HepG2 (cell line): ENCODE results near the gene COL8A1. TPM values are rescaled to one million over a fixed set of nuclear protein-coding genes. Genes with fewer than 3 reads are reported as not detected.

Experiments used
- ATAC-seq: fragments of 200-7000 bp; cut with Tn5 transposase; 3 replicates; pipeline ENCODE4 v1.9.1; 2020; ENCODE audit warnings: mild to moderate bottlenecking, moderate library complexity
- BruUV-seq: library from RNA; stranded (reverse); fragments of 400-500 nt; replicated peaks from 2 replicates; lab custom pipeline; 2021; lab: Mats Ljungman, UMichigan
- CTCF ChIA-PET: fragments of 300-600 bp; formaldehyde crosslinking; extraction: SDS; loops from one replicate; lab custom pipeline; 2021; ENCODE audit warnings: low total read pairs, inconsistent platforms, low intra/inter-chr PET ratio; lab: Yijun Ruan, JAX
- POLR2A ChIA-PET: fragments of 350-600 bp; sonication (Branson Sonifier 250); formaldehyde crosslinking; loops from one replicate; lab custom pipeline; 2020; ENCODE audit warnings: antibody characterized with exemption, inconsistent platforms; lab: Yijun Ruan, JAX
- DNase-seq: peaks from one replicate; pipeline ENCODE4 v3.0.0-alpha.2; 2015; ENCODE audit warnings: low spot score
- FAIRE-seq: peaks from 3 replicates; lab custom pipeline; 2011; peaks lifted over from hg19 to GRCh38; lab: Jason Lieb, UNC
- H2AFZ ChIP-seq: one replicate; pipeline ENCODE4 v1.6.1; 2011; ENCODE audit warnings: low read length, inconsistent platforms
- H3K27ac ChIP-seq: fragments of 300-600 bp; 3 replicates; pipeline ENCODE4 v1.8.0; 2011; ENCODE audit warnings: mixed run types, mild to moderate bottlenecking, mixed read lengths, low read length, inconsistent platforms; ENCODE audit not compliant: insufficient read depth; ENCODE audit errors: extremely low read length
- H3K27me3 ChIP-seq, 2 experiments: fragments of 200-600 bp in 1 of 2; 2 replicates in 1 of 2; 3 replicates in 1 of 2; pipeline versions ENCODE4 v1.6.0 to v1.8.0; 2011; ENCODE audit warnings: low read length in 2 of 2, mild to moderate bottlenecking in 2 of 2, moderate library complexity in 2 of 2, inconsistent platforms in 1 of 2; ENCODE audit not compliant: insufficient read depth in 2 of 2, control insufficient read depth in 1 of 2
- H3K36me3 ChIP-seq, 2 experiments: fragments of 200-600 bp in 1 of 2; replicated peaks in 1 of 2; 2 replicates in 1 of 2; 3 replicates in 1 of 2; pipeline versions ENCODE4 v1.5.1 to v1.8.0; 2011; ENCODE audit warnings: low read length in 2 of 2, inconsistent platforms in 1 of 2; ENCODE audit not compliant: insufficient read depth in 2 of 2, control insufficient read depth in 1 of 2
- H3K4me1 ChIP-seq: 2 replicates; pipeline ENCODE4 v1.5.1; 2012; ENCODE audit warnings: low read length, inconsistent platforms; ENCODE audit not compliant: insufficient read depth
- H3K4me2 ChIP-seq: 2 replicates; pipeline ENCODE4 v1.6.0; 2011; ENCODE audit warnings: low read depth, low read length, inconsistent platforms
- H3K4me3 ChIP-seq, 3 experiments: fragments of 200-600 bp in 1 of 3; sonication (generic), shearing (Covaris generic) in 1 of 3; replicated peaks in 1 of 3; 2 replicates each; pipeline ENCODE4 v1.5.1; 2011 to 2016; ENCODE audit warnings: low read length in 3 of 3, inconsistent platforms in 2 of 3, low read depth in 2 of 3, mild to moderate bottlenecking in 2 of 3, control low read depth in 1 of 3, mixed read lengths in 1 of 3; ENCODE audit not compliant: insufficient read depth in 1 of 3
- H3K79me2 ChIP-seq: one replicate; pipeline ENCODE4 v1.6.1; 2011; ENCODE audit warnings: low read length, inconsistent platforms; ENCODE audit not compliant: insufficient read depth
- H3K9ac ChIP-seq: 2 replicates; pipeline ENCODE4 v1.6.0; 2011; ENCODE audit warnings: mild to moderate bottlenecking, low read depth, low read length, inconsistent platforms; ENCODE audit not compliant: insufficient read depth
- H3K9me3 ChIP-seq: 2 replicates; pipeline ENCODE4 v1.5.1; 2012; ENCODE audit warnings: mild to moderate bottlenecking, low read length
- H4K20me1 ChIP-seq: 2 replicates; pipeline ENCODE4 v1.6.0; 2011; ENCODE audit warnings: inconsistent platforms, mild to moderate bottlenecking, low read length, moderate library complexity; ENCODE audit not compliant: insufficient read depth
- ATM ChIP-seq: fragments of 450-650 bp; IDR thresholded peaks from 2 replicates; pipeline ENCODE4 v1.7.1; 2017; ENCODE audit warnings: mild to moderate bottlenecking, borderline replicate concordance
- MLXIP ChIP-seq: sonication (generic); formaldehyde crosslinking; IDR thresholded peaks from 2 replicates; pipeline ENCODE4 v1.9.0; 2021; ENCODE audit warnings: missing genetic modification reagents, borderline replicate concordance
- ZMAT5 ChIP-seq: sonication (generic); formaldehyde crosslinking; IDR thresholded peaks from 2 replicates; pipeline ENCODE4 v1.5.0; 2020; ENCODE audit warnings: mild to moderate bottlenecking, low read depth, missing genetic modification reagents, borderline replicate concordance
- ZNF781 ChIP-seq: sonication (generic); formaldehyde crosslinking; IDR thresholded peaks from 2 replicates; pipeline ENCODE4 v1.5.1; 2020; ENCODE audit warnings: borderline replicate concordance, mild to moderate bottlenecking, missing genetic modification reagents; ENCODE audit errors: not compliant biosample characterization
- ZZZ3 ChIP-seq: sonication (generic); formaldehyde crosslinking; IDR thresholded peaks from 2 replicates; pipeline ENCODE4 v1.4.0; 2020; ENCODE audit warnings: missing genetic modification reagents, mild to moderate bottlenecking, borderline replicate concordance
- WGBS: methylation state at CpG from one replicate; pipeline ENCODE4 v1.1.6; 2017; ENCODE audit warnings: low lambda C conversion rate; 5-methylcytosine and 5-hydroxymethylcytosine counted together
- in situ Hi-C: cut with HindIII; loops from 2 replicates; pipeline ENCODE4 v1.10.0; 2017; ENCODE audit warnings: low pct_unique_long_range_greater_than_20kb; ENCODE audit not compliant: extremely low pct_ligation_motif_present
- intact Hi-C: fragments of 100-400 bp; cut with micrococcal nuclease; formaldehyde crosslinking; loops from one replicate; pipeline ENCODE4 v1.10.0; 2022; ENCODE audit not compliant: unreplicated experiment
- polyA plus RNA-seq, 8 experiments: library from polyadenylated mRNA; depleted of rRNA in 3 of 8; stranded (reverse) in 7 of 8; unstranded in 1 of 8; fragments of >200 nt; fragmentation: Illumina TruSeq in 4 of 8; extraction: Trizol in 4 of 8; gene quantifications; 2 replicates each; pipeline versions ENCODE4 v1.2.1 to v1.2.3, GENCODE V29; 2011 to 2016; ENCODE audit warnings: low read depth in 4 of 8, missing spikeins in 1 of 8, mixed read lengths in 1 of 8; ENCODE audit not compliant: insufficient read depth in 1 of 8
- total RNA-seq, 5 experiments: library from RNA; depleted of rRNA; stranded (reverse); fragments of >200 nt; fragmentation: Illumina TruSeq; extraction: Trizol; gene quantifications; 2 replicates each; pipeline ENCODE4 v1.2.3, GENCODE V29; 2016; ENCODE audit warnings: low read depth in 1 of 5
- TF ChIP-seq, protein P1 (sequence below): sonication (generic); formaldehyde crosslinking; conservative IDR thresholded peaks from 2 replicates; pipeline ENCODE4 v1.4.0; 2020; ENCODE audit warnings: missing genetic modification reagents
- TF ChIP-seq, protein P2 (sequence below): sonication (generic); formaldehyde crosslinking; IDR thresholded peaks from 2 replicates; pipeline ENCODE4 v1.4.0; 2020; ENCODE audit warnings: missing genetic modification reagents, borderline replicate concordance

Gene COL8A1
- total and polyA plus RNA-seq, 2 of the 13 experiments (the other 11 are each of a cell fraction or from before 2014, with no cell fraction given) = not detected

- no peak for FAIRE-seq
- Histone ChIP-seq H3K9me3 (no peaks in the 10 kb centered on the region), H3K9ac (no peak overlapping the region), H3K4me2 (no peak overlapping the region), H3K27me3 (peaks cover 4 to 29% of the 10 kb centered on the region in 2 experiments), H3K27ac (no peak overlapping the region), H2AFZ (no peak overlapping the region), H3K36me3 (no peaks in the 10 kb centered on the region), H3K4me1 (no peaks in the 10 kb centered on the region), H3K79me2 (no peaks in the 10 kb centered on the region), H3K4me3 (no peak overlapping the region), H4K20me1 (no peaks in the 10 kb centered on the region)
- no peak for DNase-seq
- BruUV-seq = no TSS peak
- ChIA-PET POLR2A (no interaction called here), CTCF (no interaction called here)
- intact Hi-C loops = no loop called here
- TF ChIP-seq, protein P1, sequence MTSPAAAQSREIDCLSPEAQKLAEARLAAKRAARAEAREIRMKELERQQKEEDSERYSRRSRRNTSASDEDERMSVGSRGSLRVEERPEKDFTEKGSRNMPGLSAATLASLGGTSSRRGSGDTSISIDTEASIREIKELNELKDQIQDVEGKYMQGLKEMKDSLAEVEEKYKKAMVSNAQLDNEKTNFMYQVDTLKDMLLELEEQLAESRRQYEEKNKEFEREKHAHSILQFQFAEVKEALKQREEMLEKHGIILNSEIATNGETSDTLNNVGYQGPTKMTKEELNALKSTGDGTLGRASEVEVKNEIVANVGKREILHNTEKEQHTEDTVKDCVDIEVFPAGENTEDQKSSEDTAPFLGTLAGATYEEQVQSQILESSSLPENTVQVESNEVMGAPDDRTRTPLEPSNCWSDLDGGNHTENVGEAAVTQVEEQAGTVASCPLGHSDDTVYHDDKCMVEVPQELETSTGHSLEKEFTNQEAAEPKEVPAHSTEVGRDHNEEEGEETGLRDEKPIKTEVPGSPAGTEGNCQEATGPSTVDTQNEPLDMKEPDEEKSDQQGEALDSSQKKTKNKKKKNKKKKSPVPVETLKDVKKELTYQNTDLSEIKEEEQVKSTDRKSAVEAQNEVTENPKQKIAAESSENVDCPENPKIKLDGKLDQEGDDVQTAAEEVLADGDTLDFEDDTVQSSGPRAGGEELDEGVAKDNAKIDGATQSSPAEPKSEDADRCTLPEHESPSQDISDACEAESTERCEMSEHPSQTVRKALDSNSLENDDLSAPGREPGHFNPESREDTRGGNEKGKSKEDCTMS (CRISPR knock-in tag) = no peak
- no peak for TF ChIP-seq MLXIP
- in situ Hi-C loops = no loop called here
- ATAC-seq = no peak
- 0% methylated on average over 1 of the region's 1 CpG for WGBS
Observed at GRCh38 chr3:99635348-99635747, 3.0 kb upstream of the COL8A1 start.

GRCh38 chr3:99637016-99637367 is 1.4 kb upstream of the COL8A1 start:
- Histone ChIP-seq H3K36me3 (no peaks in the 10 kb centered on the region), H4K20me1 (no peaks in the 10 kb centered on the region), H3K27ac (no peak overlapping the region), H3K4me1 (no peaks in the 10 kb centered on the region), H3K9ac (no peak overlapping the region), H3K79me2 (no peaks in the 10 kb centered on the region), H2AFZ (no peak overlapping the region), H3K9me3 (no peaks in the 10 kb centered on the region), H3K27me3 (peaks cover 4 to 29% of the 10 kb centered on the region in 2 experiments), H3K4me3 (no peak overlapping the region), H3K4me2 (no peak overlapping the region)
- FAIRE-seq = no peak
- 35% methylated on average over 6 of the region's 6 CpGs for WGBS
- DNase-seq = no peak
- intact Hi-C loops = no loop called here
- POLR2A ChIA-PET = no interaction called here
- ATAC-seq = no peak
- no TSS peak for BruUV-seq
- CTCF ChIA-PET = no interaction called here
- in situ Hi-C loops = no loop called here
- TF ChIP-seq ZMAT5 (CRISPR knock-in tag) (no peak), ZNF781 (CRISPR knock-in tag) (no peak), ZZZ3 (CRISPR knock-in tag) (no peak), ATM (no peak)
- TF ChIP-seq, protein P2, sequence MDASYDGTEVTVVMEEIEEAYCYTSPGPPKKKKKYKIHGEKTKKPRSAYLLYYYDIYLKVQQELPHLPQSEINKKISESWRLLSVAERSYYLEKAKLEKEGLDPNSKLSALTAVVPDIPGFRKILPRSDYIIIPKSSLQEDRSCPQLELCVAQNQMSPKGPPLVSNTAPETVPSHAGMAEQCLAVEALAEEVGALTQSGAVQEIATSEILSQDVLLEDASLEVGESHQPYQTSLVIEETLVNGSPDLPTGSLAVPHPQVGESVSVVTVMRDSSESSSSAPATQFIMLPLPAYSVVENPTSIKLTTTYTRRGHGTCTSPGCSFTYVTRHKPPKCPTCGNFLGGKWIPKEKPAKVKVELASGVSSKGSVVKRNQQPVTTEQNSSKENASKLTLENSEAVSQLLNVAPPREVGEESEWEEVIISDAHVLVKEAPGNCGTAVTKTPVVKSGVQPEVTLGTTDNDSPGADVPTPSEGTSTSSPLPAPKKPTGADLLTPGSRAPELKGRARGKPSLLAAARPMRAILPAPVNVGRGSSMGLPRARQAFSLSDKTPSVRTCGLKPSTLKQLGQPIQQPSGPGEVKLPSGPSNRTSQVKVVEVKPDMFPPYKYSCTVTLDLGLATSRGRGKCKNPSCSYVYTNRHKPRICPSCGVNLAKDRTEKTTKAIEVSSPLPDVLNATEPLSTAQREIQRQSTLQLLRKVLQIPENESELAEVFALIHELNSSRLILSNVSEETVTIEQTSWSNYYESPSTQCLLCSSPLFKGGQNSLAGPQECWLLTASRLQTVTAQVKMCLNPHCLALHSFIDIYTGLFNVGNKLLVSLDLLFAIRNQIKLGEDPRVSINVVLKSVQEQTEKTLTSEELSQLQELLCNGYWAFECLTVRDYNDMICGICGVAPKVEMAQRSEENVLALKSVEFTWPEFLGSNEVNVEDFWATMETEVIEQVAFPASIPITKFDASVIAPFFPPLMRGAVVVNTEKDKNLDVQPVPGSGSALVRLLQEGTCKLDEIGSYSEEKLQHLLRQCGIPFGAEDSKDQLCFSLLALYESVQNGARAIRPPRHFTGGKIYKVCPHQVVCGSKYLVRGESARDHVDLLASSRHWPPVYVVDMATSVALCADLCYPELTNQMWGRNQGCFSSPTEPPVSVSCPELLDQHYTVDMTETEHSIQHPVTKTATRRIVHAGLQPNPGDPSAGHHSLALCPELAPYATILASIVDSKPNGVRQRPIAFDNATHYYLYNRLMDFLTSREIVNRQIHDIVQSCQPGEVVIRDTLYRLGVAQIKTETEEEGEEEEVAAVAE (CRISPR knock-in tag) = no peak
